Measurements from ENCODE around the gene CLCN6.

The CLCN6 gene

DNA sequence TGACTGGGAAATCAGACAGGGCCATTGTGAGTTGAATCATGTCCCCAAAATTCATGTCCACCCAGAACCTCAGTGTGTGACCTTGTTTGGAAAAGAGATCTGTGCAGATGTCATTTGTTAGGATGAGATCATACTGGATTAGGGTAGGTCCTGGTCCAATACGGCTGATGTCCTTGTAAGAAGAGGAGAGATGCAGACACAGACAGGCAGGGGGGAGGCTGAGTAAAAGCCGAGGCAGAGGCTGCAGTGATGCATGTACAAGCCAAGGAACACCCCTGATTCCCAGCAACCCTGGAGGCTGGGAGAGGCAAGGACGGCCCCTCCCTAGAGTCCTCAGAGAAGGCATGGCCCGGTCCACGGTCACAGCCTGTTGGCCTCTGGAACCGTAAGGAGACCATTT is 68.6 kb downstream of the CLCN6 start:
- no peak for DNase-seq (ENCODE audit: low read depth in 2 of 3, low spot score in 1 of 3)

DNA sequence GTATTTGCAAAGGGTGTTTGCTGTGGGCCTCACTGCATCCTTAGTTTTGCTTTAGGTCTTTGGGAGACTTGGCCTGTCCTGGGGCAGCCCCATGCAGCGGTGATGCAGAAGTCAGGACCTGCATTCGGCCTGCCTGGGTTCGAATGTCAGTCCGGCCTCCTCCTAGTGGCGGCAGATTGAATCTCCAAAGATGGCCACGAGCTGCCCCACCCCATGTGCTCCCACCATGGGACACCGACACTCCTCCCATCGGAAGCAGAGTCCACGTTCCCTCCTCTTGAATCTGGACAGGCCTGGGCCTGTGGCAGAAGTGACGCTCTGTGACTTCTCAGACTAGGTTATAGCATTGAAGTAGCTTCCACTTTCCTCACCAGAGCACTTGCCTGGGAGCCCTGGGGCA is 69.1 kb downstream of the CLCN6 start:
- no peak for DNase-seq (ENCODE audit: low read depth in 2 of 3, low spot score in 1 of 3)

DNA sequence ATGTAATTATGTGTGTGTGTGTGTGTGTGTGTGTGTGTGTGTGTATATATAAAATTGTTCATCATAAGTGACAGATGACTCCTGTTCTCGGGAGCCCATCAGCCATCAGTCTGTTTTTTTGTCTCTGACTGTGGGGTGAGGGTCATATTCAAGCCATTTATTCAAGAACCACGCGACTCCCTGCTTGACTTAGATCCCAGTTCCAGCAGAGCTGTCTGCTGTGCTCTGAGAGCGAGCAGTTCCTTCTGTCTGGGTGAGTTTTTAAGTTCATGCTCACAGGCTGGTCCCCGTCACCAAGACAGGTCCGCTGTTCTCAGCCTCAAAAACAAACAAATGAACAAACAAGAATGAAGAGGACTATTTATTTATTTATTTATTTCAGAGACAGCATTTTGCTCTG is 71.1 kb downstream of the CLCN6 start:
- no peak for DNase-seq (ENCODE audit: low read depth in 2 of 3, low spot score in 1 of 3)

DNA sequence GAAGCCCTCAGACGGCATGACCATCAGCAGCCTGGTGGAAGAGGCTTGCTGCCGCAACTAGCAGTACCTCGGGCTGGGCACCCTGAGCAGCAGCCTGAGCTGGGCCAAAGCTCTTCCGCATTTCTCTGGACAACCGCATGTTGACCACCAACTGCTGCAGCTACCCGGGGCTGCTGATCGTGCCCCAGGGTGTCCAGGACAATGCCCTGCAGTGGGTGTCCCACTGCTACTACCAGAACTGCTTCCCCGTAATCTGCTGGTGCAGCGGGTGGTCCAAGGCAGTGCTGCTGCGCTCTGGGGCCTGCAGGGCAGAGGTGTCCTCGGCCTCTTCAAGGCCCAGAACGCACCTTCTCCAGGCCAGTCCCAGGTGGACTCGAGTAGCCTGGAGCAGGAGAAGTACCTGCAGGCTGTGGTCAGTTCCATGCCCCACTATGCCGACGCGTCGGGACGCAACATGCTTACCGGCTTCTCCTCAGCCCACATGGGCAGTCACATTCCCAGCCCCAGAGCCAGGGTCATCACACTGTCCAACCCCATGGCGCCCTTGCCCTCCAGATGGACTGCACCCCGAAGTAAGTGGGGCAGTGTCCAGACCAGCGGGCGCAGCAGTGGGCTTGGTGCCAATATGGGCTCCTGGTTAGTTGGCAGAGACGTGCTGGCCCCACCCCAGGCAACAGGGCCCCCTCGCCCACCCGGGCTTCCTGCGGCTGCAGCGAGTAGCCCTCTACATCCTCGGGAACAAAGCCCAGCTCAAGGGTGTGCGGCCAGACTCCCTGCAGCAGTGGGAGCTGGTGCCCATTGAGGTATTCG is 72.3 kb downstream of the CLCN6 start:
- DNase-seq (ENCODE audit: low read depth in 2 of 3, low spot score in 1 of 3), result no peak

DNA sequence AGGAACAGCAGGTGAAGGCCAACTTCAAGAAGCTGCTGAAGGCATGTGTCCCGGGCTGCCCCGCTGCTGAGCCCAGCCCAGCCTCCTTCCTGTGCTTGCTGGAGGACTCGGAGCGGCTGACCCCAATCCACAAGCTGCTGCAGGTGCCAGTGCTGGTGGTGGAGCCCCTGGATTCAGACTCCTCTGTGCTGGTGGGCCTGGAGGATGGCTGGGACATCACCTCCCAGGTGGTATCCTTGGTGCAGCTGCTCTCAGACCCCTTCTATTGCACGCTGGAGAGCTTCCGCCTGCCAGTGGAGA is 72.8 kb downstream of the CLCN6 start:
- no peak for DNase-seq (ENCODE audit: low read depth in 2 of 3, low spot score in 1 of 3)

DNA sequence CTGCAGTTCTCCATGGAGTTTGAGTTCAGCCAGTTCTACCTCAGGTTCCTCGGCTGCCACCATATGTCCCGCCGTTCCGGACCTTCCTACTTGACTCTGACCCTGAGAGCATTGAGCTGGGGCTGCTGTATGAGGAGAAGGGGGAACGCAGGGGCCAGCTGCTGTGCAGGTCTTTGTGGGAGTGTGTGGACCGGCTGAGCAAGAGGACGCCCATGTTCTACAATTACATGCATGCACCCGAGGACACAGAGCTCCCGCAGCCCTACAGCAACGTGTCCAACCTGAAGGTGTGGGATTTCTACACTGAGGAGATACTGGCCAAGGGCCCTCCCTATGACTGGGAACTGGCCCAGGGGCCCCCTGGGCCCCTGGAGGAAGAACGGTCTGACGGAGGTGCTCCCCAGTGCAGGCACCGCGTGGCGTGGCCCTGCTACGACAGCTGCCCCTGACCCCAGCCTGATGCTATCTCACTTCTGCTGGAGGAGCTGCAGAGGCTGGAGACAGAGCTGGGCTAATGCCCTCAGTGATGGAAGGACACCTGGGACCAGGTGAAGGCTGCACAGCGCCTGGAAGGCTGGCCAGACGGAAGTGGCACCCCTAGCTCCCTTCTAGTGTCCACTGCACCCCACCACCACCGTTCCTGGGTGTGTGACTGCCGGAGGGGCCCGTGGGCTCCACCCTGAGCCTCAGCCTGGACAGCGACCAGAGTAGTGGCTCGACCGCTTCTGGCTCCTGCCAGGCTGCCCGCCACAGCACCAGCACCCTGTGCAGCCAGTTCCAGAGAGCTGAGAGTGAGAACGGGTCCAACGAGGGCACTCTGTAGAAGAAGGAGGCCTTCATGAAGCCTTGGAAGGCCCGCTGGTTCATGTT is 73.6 kb downstream of the CLCN6 start:
- no peak for DNase-seq (ENCODE audit: low read depth in 2 of 3, low spot score in 1 of 3)

DNA sequence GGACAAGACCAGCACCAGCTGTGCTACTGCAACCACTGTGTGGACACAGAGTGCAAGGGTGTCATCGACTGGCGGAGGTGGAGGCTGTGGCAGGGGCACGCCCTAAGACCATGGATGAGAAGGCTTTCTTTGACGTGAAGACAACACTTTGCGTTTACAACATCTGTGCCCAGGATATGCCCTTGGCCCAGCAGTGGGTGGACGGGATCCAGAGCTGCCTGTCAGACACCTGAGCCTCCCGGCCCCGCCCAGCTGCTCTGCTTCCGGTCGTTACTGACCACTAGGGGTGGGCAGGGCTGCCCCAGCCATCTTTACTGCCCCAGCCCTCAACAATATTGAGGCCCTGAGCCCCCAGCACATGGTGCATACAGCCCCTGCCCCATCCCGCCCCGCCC is 74.2 kb downstream of the CLCN6 start:
- no peak for DNase-seq (ENCODE audit: low read depth in 2 of 3, low spot score in 1 of 3)

DNA sequence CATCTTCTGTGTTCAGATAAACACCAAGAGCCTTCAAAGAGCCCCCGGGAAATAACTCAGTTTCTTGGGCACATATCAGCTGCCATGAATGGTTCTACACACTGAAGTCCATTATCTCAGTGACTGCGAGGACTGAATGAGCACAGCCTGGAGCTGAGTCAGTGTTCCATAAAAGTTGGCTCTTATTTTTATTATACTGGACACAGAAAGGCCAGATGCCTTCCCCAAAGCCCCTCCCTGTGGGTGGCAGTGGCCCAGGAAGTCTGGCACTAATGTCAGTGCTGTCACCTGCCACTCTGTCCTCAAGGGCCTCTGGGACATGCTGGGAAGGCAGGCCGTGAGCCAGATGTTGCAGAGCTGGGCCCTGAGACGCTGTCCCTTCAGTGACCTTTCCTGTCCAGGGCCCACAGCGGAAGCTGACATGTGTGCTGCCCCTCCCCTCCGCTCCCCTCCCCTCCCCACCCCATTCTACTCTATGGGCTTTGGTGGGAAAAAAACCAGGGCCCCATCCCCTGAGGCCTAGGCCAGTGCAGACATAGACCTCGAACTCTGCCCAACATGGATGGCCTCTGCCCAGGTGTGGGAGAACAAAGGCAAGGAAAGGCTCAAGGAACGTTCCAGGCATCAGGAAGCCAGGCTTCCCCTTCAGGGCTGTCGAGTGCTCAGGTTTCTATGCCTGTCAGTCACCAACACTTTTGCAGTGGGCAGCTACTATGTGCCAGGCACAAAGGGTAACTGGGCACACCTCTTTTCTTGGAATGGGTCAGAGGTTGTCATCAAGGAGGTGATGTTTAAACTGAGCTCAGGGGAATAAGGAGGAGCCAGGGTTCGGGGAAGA is 75.1 kb downstream of the CLCN6 start:
- no peak for DNase-seq (ENCODE audit: low read depth in 2 of 3, low spot score in 1 of 3)

DNA sequence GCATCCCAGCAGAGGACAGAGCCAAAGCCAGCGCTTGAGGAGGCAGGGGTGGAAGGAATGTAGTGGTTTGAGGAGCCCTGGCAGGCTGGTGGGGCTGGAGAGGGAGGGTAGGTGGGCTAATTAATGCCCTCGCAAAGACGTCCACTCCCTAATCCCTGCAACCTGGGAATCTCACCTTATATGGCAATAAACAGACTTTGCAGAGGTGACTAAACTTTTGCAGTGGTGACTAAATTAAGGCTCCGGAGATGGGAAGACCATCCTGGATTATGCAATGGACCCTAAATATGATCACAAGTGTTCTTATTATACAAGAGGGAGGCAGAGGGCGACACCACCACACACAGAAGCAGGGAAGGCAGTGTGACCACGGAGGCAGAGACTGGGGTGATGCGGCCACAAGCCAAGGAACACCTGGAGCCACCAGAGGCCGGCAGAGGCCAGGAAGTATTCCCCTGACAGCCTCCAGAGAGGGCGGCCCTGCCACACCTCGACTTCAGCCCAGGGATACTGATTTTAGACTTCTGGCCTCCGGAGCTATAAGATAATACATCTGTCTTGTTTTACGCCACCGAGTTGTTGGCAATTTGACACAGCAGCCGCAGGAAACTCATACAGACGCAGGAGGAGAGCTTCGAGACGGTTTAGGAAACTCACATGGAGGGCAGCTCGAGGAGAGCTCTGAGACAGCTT is 75.9 kb downstream of the CLCN6 start:
- no peak for DNase-seq (ENCODE audit: low read depth in 2 of 3, low spot score in 1 of 3)

DNA sequence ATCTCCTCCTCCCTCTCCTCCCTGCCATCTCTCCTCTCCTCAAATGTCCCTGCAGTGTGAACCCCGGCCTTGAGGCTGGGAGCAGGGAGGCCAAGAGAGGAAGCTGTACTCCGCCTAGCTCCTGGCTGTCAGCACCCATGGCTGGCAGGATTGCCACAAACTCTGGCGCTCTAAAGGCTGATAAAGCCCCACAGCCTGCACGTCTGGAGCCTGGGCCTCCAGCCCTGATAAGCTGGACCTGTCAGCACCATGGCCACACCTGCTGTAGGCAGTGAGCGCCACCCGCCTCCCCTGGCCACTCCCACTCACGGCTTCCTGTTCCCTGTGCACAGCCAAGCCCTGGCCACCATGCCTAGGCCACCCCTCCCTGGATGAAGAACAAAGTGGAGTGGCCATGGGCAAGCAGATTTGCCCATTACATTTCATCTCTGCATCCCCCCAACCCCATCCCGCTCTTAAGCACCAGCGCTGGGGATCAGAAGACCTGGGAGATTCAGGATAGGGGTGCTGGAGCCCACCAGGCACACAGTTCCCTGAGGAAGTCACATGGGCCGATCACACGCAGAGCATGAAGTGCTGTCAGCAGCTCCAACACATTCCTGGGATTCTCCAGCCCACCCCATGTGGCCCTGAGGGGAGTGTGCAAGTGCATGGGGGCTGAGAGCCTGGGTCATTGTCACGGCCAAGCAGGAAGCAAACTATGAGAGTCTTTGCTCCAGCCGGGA is 77.0 kb downstream of the CLCN6 start:
- DNase-seq (ENCODE audit: low read depth in 2 of 3, low spot score in 1 of 3), result no peak

DNA sequence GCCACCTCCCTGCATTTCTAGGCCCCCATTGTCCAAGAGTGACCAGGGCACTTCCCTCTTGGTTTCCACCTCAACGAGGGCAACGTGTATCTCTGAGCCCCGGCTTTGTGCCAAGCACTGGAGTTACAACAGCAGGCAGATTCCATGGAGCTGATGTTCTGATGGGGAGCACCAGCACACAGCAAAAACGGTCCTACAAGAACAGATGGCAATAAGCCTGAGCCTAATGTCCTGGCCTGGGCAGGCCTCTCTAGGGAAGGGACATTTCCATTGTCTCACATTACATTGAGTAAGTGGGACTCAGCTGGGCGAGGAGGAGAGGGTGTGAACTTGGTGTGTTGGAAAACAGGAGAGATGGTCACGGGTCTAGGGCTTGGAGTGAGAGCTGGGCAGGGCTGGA is 79.9 kb downstream of the CLCN6 start:
- no peak for DNase-seq (ENCODE audit: low read depth in 2 of 3, low spot score in 1 of 3)

DNA sequence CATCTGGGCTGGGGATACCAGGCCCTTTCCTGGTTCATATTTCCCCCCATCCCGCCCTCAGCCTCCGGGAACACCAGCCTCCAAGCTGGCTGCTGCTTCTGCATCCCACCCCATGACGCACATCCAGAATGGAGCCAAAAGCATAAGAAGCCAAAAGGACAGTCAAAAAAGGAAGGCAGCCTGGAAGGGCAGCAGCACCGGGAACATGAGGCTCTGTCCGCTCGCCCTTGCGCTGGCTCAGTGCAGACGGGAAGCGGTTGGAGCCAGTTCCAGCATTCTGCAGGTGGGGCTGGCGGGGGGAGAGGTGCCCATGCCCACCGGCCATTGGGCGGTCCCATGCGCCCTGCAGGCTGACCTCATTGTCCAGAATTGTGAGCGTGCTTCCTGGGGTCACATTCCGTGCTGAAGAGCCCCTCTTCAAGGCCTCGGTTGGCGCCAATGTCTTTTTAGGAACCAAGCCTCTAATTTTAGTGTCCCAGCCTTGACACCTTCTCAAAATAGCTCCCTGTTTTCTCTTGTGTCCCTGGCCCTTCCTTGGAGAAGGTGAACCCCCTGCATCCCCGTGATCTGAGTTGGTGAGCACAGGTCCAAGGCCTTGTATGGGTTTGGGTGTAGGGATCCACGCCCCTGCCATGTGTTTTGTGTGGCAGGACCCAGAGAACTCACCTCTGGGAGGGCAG is 81.1 kb downstream of the CLCN6 start:
- no peak for DNase-seq (ENCODE audit: low read depth in 2 of 3, low spot score in 1 of 3)

DNA sequence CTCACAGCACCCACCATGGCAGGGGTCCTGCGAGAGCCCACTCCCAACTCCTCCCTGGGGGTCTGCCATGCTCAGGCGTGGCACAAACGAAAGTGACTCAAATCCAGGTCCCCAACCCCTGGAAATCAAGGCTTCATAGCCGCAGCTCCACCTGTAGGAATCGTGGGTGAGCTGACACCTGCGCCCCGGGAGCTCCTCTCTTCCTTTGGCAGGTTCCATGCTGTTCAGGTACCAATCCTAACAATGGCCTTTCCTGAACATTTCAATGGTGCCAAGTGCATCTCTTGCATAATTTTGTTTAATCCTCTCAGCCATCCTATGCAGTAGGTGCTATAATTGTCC is 81.6 kb downstream of the CLCN6 start:
- DNase-seq (ENCODE audit: low read depth in 2 of 3, low spot score in 1 of 3), result no peak

DNA sequence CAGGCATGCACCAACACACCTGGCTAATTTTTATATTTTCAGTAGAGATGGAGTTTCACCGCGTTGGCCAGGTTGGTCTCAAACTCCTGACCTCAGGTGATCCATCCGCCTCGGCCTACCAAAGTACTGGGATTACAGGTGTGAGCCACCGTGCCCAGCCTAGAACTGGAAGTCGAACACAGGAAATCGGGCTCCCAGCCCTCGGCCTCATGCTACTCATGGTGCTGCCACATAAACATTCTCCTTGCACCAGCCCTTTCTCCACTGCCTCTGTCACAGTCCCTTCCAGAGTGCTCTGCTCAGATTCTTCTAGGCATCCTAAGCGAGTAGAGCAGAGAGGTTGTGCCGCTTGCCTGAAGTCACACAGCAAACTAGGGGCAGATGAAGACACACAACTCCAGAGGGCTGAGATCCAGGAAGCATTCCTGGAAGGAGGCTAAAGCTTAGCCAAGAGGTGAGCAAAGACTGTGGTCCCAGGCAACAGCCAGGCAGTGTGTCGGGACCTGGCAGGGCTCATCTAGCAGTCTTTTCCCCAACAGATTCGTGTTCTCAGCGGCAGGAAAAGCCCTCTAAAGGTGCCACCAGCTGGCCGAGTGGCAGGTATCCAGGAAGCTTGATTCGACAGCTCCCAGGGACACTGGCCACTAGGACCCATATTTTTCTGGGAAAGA is 82.3 kb downstream of the CLCN6 start:
- DNase-seq (ENCODE audit: low read depth in 2 of 3, low spot score in 1 of 3), result no peak

DNA sequence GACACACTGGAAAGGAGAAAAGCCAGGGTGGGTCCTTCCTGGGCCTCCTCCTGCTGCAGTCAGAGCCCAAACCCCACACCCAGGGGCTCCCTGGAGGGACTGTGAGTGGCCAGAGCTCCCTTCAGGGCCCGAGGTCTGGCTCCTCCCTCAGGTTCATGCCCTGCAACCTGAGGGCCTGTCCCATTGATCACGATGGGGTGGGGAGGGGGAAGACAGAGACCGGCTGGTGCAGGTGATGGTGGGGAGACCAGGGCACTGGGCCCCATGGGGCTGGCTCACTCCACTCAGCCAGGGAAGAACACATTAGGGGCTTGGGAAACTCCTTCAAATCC is 82.9 kb downstream of the CLCN6 start:
- DNase-seq (ENCODE audit: low read depth in 2 of 3, low spot score in 1 of 3), result no peak

DNA sequence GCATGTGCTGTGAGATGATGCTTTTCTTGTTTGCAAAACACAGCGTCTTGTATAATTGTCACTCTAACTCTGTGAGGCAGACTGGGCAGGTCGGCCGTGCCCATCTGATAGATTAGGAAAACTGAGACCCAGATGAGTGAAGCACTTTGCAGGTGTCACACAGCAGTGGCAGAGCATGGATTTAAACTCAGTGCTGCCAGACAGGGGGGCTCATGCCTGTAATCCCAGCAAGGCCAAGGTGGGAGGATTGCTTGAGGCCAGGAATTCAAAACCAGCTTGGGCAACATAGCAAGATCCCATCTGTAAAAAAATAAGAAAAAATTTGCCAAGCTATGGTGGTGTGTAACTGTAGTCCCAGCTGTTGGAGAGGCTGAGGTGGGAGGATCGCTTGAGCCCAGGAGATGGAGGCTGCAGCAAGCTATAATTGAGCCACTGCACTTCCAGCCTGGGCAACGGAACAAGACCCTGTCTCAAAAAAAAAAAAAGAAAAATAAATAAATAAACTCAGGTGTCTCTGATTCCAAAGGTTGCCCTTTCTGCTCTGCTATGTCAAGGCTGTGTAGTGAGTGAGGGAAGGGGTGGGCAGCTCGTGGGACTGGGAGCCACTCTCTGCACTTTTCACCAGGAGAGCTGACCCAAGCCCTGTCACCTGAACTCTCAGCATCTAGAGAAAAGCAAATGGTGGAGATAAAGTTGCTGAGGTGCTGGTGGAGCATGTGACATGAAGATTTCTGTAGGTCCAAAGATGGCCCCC is 85.6 kb downstream of the CLCN6 start:
- DNase-seq (ENCODE audit: low read depth in 2 of 3, low spot score in 1 of 3), result no peak
